ENCODE data around the gene SERPINB7. TPM values are rescaled to one million over a fixed set of nuclear protein-coding genes. Genes with fewer than 3 reads are reported as not detected.
A peak's percentile ranks its signal among the peaks of the same experiment; 100 is the strongest.

The SERPINB7 gene
- total and polyA plus RNA-seq, 10 of the 15 experiments (the other 5 are each of a cell fraction or from before 2014, with no cell fraction given), result not detected

DNA sequence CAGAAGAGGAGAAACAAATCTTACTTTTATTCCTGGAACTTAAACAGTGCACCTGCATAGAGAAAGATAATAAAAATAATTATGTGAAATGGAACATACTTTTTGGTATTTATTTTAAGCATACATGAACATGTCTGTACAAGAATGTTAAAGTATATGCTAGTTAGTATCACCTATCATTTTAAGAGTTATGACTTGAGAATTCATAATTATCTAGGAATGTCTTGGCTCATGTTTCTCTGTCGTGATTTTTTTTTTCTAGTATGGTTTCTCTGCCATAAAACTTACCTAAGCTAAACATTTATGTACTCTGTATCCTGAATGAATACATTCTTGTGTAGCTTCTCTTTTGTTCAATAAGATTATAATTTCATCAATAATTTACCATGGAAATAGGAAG, 4.2 kb downstream of the SERPINB7 start:
- ChIA-PET SMC1A (ENCODE audit: uncharacterized antibody, unreplicated experiment) (no interaction called here), CTCF (interaction anchor here (0.7 kb wide), 1 partner anchor 263 kb away, joined by 3 read pairs; no protein-coding TSS in a partner anchor), RAD21 (ENCODE audit: unreplicated experiment) (no interaction called here), POLR2A (interaction anchor here (0.5 kb wide), 1 partner anchor 281 kb away, joined by 4 read pairs; no protein-coding TSS in a partner anchor)
- no peak for ATAC-seq
- FAIRE-seq, result no peak
- Histone ChIP-seq H3K4me2 (ENCODE audit: control insufficient read depth, insufficient read depth) (no peak overlapping the region), H3K27me3 (replicated peaks in 1 of 2; ENCODE audit: control insufficient read depth in 2 of 2, insufficient read depth in 2 of 2, low read length in 1 of 2) (no peaks in the 10 kb centered on the region), H3K79me2 (ENCODE audit: control insufficient read depth, insufficient read depth, low read length) (no peaks in the 10 kb centered on the region), H3K4me1 (ENCODE audit: control insufficient read depth, insufficient read depth, low read length) (no peaks in the 10 kb centered on the region), H3K36me3 (ENCODE audit: control insufficient read depth in 2 of 2, insufficient read depth in 2 of 2, low read length in 1 of 2) (no peaks in the 10 kb centered on the region), H2AFZ (ENCODE audit: control insufficient read depth, low read depth, low read length) (no peak overlapping the region), H3K4me3 (no peak overlapping the region), H3K9ac (ENCODE audit: control insufficient read depth, insufficient read depth, low read length) (no peak overlapping the region), H3K9me3 (replicated peaks; ENCODE audit: control insufficient read depth, insufficient read depth, low read length) (no peaks in the 10 kb centered on the region), H4K20me1 (ENCODE audit: control insufficient read depth, insufficient read depth) (no peaks in the 10 kb centered on the region), H3K27ac (ENCODE audit: control insufficient read depth, insufficient read depth) (no peak overlapping the region)
- no peak for DNase-seq (ENCODE audit: low read depth, low spot score)
- no TSS peak for BruUV-seq (replicated peaks)
- WGBS (ENCODE audit: insufficient coverage, insufficient replicate concordance, low lambda C conversion rate, missing lambda C conversion rate), result 0% methylated on average over 1 of the region's 1 CpG
- intact Hi-C loops (cut with micrococcal nuclease; ENCODE audit: unreplicated experiment), result no loop called here
- in situ Hi-C loops (cut with MboI), result no loop called here
- TF ChIP-seq, protein P1, sequence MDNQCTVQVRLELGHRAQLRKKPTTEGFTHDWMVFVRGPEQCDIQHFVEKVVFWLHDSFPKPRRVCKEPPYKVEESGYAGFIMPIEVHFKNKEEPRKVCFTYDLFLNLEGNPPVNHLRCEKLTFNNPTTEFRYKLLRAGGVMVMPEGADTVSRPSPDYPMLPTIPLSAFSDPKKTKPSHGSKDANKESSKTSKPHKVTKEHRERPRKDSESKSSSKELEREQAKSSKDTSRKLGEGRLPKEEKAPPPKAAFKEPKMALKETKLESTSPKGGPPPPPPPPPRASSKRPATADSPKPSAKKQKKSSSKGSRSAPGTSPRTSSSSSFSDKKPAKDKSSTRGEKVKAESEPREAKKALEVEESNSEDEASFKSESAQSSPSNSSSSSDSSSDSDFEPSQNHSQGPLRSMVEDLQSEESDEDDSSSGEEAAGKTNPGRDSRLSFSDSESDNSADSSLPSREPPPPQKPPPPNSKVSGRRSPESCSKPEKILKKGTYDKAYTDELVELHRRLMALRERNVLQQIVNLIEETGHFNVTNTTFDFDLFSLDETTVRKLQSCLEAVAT (IDR thresholded peaks at IDR 0.05), result no peak
- TF ChIP-seq MXI1 (IDR thresholded peaks at IDR 0.05; ENCODE audit: low read depth, low read length) (no peak), SIN3A (IDR thresholded peaks at IDR 0.05; ENCODE audit: low read depth, low read length) (no peak), PAX8 (IDR thresholded peaks at IDR 0.05) (no peak), ZNF274 (IDR thresholded peaks at IDR 0.05; ENCODE audit: insufficient read depth, insufficient read length) (no peak)

- Histone ChIP-seq H3K27ac (ENCODE audit: control insufficient read depth, insufficient read depth) (no peak overlapping the region), H2AFZ (ENCODE audit: control insufficient read depth, low read depth, low read length) (no peak overlapping the region), H4K20me1 (ENCODE audit: control insufficient read depth, insufficient read depth) (no peaks in the 10 kb centered on the region), H3K9me3 (replicated peaks; ENCODE audit: control insufficient read depth, insufficient read depth, low read length) (no peaks in the 10 kb centered on the region), H3K4me3 (no peak overlapping the region), H3K27me3 (replicated peaks in 1 of 2; ENCODE audit: control insufficient read depth in 2 of 2, insufficient read depth in 2 of 2, low read length in 1 of 2) (no peaks in the 10 kb centered on the region; a peak in 1 of 4 replicates), H3K4me1 (ENCODE audit: control insufficient read depth, insufficient read depth, low read length) (no peaks in the 10 kb centered on the region), H3K9ac (ENCODE audit: control insufficient read depth, insufficient read depth, low read length) (no peak overlapping the region), H3K79me2 (ENCODE audit: control insufficient read depth, insufficient read depth, low read length) (no peaks in the 10 kb centered on the region), H3K4me2 (ENCODE audit: control insufficient read depth, insufficient read depth) (no peak overlapping the region), H3K36me3 (ENCODE audit: control insufficient read depth in 2 of 2, insufficient read depth in 2 of 2, low read length in 1 of 2) (no peaks in the 10 kb centered on the region)
- BruUV-seq (replicated peaks), result no TSS peak
- FAIRE-seq (no peak), ATAC-seq (peak; percentile 73), DNase-seq (ENCODE audit: low read depth, low spot score) (no peak)
- ChIA-PET RAD21 (ENCODE audit: unreplicated experiment) (no interaction called here), CTCF (interaction anchor here (0.9 to 1.7 kb wide), 3 partner anchors 11 to 205 kb away, joined by 4 to 5 read pairs (median 4); no protein-coding TSS in a partner anchor), SMC1A (ENCODE audit: uncharacterized antibody, unreplicated experiment) (interaction anchor here (0.7 kb wide), 1 partner anchor 1659 kb away, joined by 3 read pairs; no protein-coding TSS in a partner anchor), POLR2A (no interaction called here)
- in situ Hi-C loops (cut with MboI), result no loop called here
- 14% methylated on average over 5 of the region's 5 CpGs for WGBS (ENCODE audit: insufficient coverage, insufficient replicate concordance, low lambda C conversion rate, missing lambda C conversion rate)
- intact Hi-C loops (cut with micrococcal nuclease; ENCODE audit: unreplicated experiment), result no loop called here
- TF ChIP-seq ZBED1 (IDR thresholded peaks at IDR 0.05; ENCODE audit: borderline replicate concordance), result no peak
- TF ChIP-seq, protein P2, sequence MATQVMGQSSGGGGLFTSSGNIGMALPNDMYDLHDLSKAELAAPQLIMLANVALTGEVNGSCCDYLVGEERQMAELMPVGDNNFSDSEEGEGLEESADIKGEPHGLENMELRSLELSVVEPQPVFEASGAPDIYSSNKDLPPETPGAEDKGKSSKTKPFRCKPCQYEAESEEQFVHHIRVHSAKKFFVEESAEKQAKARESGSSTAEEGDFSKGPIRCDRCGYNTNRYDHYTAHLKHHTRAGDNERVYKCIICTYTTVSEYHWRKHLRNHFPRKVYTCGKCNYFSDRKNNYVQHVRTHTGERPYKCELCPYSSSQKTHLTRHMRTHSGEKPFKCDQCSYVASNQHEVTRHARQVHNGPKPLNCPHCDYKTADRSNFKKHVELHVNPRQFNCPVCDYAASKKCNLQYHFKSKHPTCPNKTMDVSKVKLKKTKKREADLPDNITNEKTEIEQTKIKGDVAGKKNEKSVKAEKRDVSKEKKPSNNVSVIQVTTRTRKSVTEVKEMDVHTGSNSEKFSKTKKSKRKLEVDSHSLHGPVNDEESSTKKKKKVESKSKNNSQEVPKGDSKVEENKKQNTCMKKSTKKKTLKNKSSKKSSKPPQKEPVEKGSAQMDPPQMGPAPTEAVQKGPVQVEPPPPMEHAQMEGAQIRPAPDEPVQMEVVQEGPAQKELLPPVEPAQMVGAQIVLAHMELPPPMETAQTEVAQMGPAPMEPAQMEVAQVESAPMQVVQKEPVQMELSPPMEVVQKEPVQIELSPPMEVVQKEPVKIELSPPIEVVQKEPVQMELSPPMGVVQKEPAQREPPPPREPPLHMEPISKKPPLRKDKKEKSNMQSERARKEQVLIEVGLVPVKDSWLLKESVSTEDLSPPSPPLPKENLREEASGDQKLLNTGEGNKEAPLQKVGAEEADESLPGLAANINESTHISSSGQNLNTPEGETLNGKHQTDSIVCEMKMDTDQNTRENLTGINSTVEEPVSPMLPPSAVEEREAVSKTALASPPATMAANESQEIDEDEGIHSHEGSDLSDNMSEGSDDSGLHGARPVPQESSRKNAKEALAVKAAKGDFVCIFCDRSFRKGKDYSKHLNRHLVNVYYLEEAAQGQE (IDR thresholded peaks at IDR 0.05; ENCODE audit: low read depth, low read length), result no peak
- TF ChIP-seq, protein P3, sequence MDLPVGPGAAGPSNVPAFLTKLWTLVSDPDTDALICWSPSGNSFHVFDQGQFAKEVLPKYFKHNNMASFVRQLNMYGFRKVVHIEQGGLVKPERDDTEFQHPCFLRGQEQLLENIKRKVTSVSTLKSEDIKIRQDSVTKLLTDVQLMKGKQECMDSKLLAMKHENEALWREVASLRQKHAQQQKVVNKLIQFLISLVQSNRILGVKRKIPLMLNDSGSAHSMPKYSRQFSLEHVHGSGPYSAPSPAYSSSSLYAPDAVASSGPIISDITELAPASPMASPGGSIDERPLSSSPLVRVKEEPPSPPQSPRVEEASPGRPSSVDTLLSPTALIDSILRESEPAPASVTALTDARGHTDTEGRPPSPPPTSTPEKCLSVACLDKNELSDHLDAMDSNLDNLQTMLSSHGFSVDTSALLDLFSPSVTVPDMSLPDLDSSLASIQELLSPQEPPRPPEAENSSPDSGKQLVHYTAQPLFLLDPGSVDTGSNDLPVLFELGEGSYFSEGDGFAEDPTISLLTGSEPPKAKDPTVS (IDR thresholded peaks at IDR 0.05; ENCODE audit: low read depth, low read length), result no peak
Measured at GRCh38 chr18:63783394-63783793, 8.2 kb downstream of the SERPINB7 start.
